HEK293 (cell line): Measurements from ENCODE around the gene TOR1A.
A peak's percentile ranks its signal among the peaks of the same experiment; 100 is the strongest.

Source experiments
- FEZF1 ChIP-seq: fragments of 450-650 bp; formaldehyde crosslinking; IDR thresholded peaks from 2 replicates; pipeline ENCODE4 v1.5.1; 2016; ENCODE audit warnings: missing biosample characterization, missing genetic modification characterization
- HIC1 ChIP-seq: fragments of 450-650 bp; formaldehyde crosslinking; IDR thresholded peaks from 2 replicates; pipeline ENCODE4 v1.5.1; 2016; ENCODE audit warnings: missing biosample characterization, missing genetic modification characterization
- HOXA7 ChIP-seq: sonication (generic); formaldehyde crosslinking; IDR thresholded peaks from 2 replicates; pipeline ENCODE4 v1.8.1; 2022; ENCODE audit warnings: missing genetic modification reagents, borderline replicate concordance
- IKZF3 ChIP-seq: fragments of 450-650 bp; IDR thresholded peaks from 2 replicates; pipeline ENCODE4 v1.5.0; 2018; ENCODE audit warnings: missing biosample characterization, mild to moderate bottlenecking, missing genetic modification characterization, moderate library complexity
- KLF10 ChIP-seq: fragments of 450-650 bp; IDR thresholded peaks from 2 replicates; pipeline ENCODE4 v1.5.1; 2018; ENCODE audit warnings: missing biosample characterization, mild to moderate bottlenecking, missing genetic modification characterization
- OSR2 ChIP-seq: fragments of 450-650 bp; formaldehyde crosslinking; IDR thresholded peaks from 2 replicates; pipeline ENCODE4 v1.5.1; 2016; ENCODE audit warnings: missing biosample characterization, missing genetic modification characterization
- REST ChIP-seq: fragments of 450-650 bp; formaldehyde crosslinking; IDR thresholded peaks from 2 replicates; pipeline ENCODE4 v1.5.1; 2016; ENCODE audit warnings: missing biosample characterization, missing genetic modification characterization
- YY1 ChIP-seq: fragments of 450-650 bp; formaldehyde crosslinking; IDR thresholded peaks from 2 replicates; pipeline ENCODE4 v1.5.1; 2018; ENCODE audit warnings: missing biosample characterization, missing genetic modification characterization
- ZBTB20 ChIP-seq: fragments of 450-650 bp; formaldehyde crosslinking; IDR thresholded peaks from 2 replicates; pipeline ENCODE4 v1.5.1; 2016; ENCODE audit warnings: missing biosample characterization, missing genetic modification characterization
- ZFP37 ChIP-seq: fragments of 450-650 bp; formaldehyde crosslinking; IDR thresholded peaks from 2 replicates; pipeline ENCODE4 v1.5.1; 2016; ENCODE audit warnings: missing biosample characterization, missing genetic modification characterization
- ZNF132 ChIP-seq: fragments of 450-650 bp; formaldehyde crosslinking; IDR thresholded peaks from 2 replicates; pipeline ENCODE4 v1.5.1; 2017; ENCODE audit warnings: missing biosample characterization, missing genetic modification characterization, borderline replicate concordance
- ZNF146 ChIP-seq: fragments of 450-650 bp; formaldehyde crosslinking; IDR thresholded peaks from 2 replicates; pipeline ENCODE4 v1.5.1; 2016; ENCODE audit warnings: missing biosample characterization, missing genetic modification characterization
- ZNF223 ChIP-seq: fragments of 450-650 bp; formaldehyde crosslinking; IDR thresholded peaks from 2 replicates; pipeline ENCODE4 v1.5.1; 2016; ENCODE audit warnings: missing biosample characterization, missing genetic modification characterization
- ZNF24 ChIP-seq: fragments of 450-650 bp; formaldehyde crosslinking; IDR thresholded peaks from 2 replicates; pipeline ENCODE4 v1.5.1; 2016; ENCODE audit warnings: missing biosample characterization, missing genetic modification characterization
- ZNF248 ChIP-seq: fragments of 450-650 bp; formaldehyde crosslinking; IDR thresholded peaks from 2 replicates; pipeline ENCODE4 v1.5.1; 2017; ENCODE audit warnings: missing biosample characterization, missing genetic modification characterization
- ZNF391 ChIP-seq: fragments of 450-650 bp; formaldehyde crosslinking; IDR thresholded peaks from 2 replicates; pipeline ENCODE4 v1.5.1; 2016; ENCODE audit warnings: low read depth, missing biosample characterization, missing genetic modification characterization, borderline replicate concordance
- ZNF48 ChIP-seq: fragments of 450-650 bp; formaldehyde crosslinking; IDR thresholded peaks from 2 replicates; pipeline ENCODE4 v1.5.1; 2016; ENCODE audit warnings: missing biosample characterization, missing genetic modification characterization
- ZNF580 ChIP-seq: fragments of 450-650 bp; formaldehyde crosslinking; IDR thresholded peaks from 2 replicates; pipeline ENCODE4 v1.5.1; 2016; ENCODE audit warnings: missing biosample characterization, missing genetic modification characterization
- ZNF621 ChIP-seq: fragments of 450-650 bp; formaldehyde crosslinking; IDR thresholded peaks from 2 replicates; pipeline ENCODE4 v1.5.1; 2017; ENCODE audit warnings: missing biosample characterization, missing genetic modification characterization
- ZNF623 ChIP-seq: fragments of 450-650 bp; formaldehyde crosslinking; IDR thresholded peaks from 2 replicates; pipeline ENCODE4 v1.5.1; 2016; ENCODE audit warnings: missing biosample characterization, missing genetic modification characterization
- ZNF658 ChIP-seq: fragments of 450-650 bp; formaldehyde crosslinking; IDR thresholded peaks from 2 replicates; pipeline ENCODE4; 2016; ENCODE audit warnings: missing biosample characterization, missing genetic modification characterization
- ZNF792 ChIP-seq: fragments of 450-650 bp; formaldehyde crosslinking; IDR thresholded peaks from 2 replicates; pipeline ENCODE4 v1.5.1; 2016; ENCODE audit warnings: missing biosample characterization, missing genetic modification characterization
- TF ChIP-seq, protein P1 (sequence below): fragments of 450-650 bp; formaldehyde crosslinking; IDR thresholded peaks from 2 replicates; pipeline ENCODE4 v1.5.1; 2016; ENCODE audit warnings: missing biosample characterization, missing genetic modification characterization
- TF ChIP-seq, protein P2 (sequence below): sonication (generic); formaldehyde crosslinking; IDR thresholded peaks from 2 replicates; pipeline ENCODE4 v1.8.1; 2022; ENCODE audit warnings: mild to moderate bottlenecking, moderate library complexity, missing genetic modification reagents
- TF ChIP-seq, protein P3 (sequence below): fragments of 450-650 bp; formaldehyde crosslinking; IDR thresholded peaks from 2 replicates; pipeline ENCODE4 v1.5.1; 2016; ENCODE audit warnings: missing biosample characterization, missing genetic modification characterization

The TOR1A gene

GRCh38 chr9:129776938-129777768, 46.8 kb downstream of the TOR1A start (continued):
- TF ChIP-seq, protein P1, sequence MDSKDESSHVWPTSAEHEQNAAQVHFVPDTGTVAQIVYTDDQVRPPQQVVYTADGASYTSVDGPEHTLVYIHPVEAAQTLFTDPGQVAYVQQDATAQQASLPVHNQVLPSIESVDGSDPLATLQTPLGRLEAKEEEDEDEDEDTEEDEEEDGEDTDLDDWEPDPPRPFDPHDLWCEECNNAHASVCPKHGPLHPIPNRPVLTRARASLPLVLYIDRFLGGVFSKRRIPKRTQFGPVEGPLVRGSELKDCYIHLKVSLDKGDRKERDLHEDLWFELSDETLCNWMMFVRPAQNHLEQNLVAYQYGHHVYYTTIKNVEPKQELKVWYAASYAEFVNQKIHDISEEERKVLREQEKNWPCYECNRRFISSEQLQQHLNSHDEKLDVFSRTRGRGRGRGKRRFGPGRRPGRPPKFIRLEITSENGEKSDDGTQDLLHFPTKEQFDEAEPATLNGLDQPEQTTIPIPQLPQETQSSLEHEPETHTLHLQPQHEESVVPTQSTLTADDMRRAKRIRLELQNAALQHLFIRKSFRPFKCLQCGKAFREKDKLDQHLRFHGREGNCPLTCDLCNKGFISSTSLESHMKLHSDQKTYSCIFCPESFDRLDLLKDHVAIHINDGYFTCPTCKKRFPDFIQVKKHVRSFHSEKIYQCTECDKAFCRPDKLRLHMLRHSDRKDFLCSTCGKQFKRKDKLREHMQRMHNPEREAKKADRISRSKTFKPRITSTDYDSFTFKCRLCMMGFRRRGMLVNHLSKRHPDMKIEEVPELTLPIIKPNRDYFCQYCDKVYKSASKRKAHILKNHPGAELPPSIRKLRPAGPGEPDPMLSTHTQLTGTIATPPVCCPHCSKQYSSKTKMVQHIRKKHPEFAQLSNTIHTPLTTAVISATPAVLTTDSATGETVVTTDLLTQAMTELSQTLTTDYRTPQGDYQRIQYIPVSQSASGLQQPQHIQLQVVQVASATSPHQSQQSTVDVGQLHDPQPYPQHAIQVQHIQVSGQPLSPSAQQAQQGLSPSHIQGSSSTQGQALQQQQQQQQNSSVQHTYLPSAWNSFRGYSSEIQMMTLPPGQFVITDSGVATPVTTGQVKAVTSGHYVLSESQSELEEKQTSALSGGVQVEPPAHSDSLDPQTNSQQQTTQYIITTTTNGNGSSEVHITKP (tag by site-specific recombination), result peak; percentile 37; the same call in 1 of the 2 replicates
- TF ChIP-seq OSR2 (tag by site-specific recombination) (peak; percentile 65), ZNF223 (tag by site-specific recombination) (peak; percentile 99), ZNF146 (tag by site-specific recombination) (no peak), YY1 (tag by site-specific recombination) (no peak), HOXA7 (no peak), ZFP37 (tag by site-specific recombination) (peak; percentile 42; the same call in 1 of the 2 replicates), REST (tag by site-specific recombination) (no peak; the same call in 1 of the 2 replicates), ZNF391 (tag by site-specific recombination) (no peak), ZBTB20 (tag by site-specific recombination) (peak; percentile 75), ZNF658 (no peak), IKZF3 (tag by site-specific recombination) (peak; percentile 98), HIC1 (tag by site-specific recombination) (peak; percentile 74; the same call in 1 of the 2 replicates), ZNF623 (tag by site-specific recombination) (no peak), KLF10 (tag by site-specific recombination) (peak; percentile 31; the same call in 1 of the 2 replicates), ZNF248 (tag by site-specific recombination) (no peak), FEZF1 (tag by site-specific recombination) (peak; percentile 90), ZNF132 (no peak), ZNF24 (tag by site-specific recombination) (peak; percentile 55; the same call in 1 of the 2 replicates), ZNF48 (tag by site-specific recombination) (no peak), ZNF621 (tag by site-specific recombination) (no peak), ZNF792 (tag by site-specific recombination) (no peak), ZNF580 (tag by site-specific recombination) (no peak)
- TF ChIP-seq, protein P2, sequence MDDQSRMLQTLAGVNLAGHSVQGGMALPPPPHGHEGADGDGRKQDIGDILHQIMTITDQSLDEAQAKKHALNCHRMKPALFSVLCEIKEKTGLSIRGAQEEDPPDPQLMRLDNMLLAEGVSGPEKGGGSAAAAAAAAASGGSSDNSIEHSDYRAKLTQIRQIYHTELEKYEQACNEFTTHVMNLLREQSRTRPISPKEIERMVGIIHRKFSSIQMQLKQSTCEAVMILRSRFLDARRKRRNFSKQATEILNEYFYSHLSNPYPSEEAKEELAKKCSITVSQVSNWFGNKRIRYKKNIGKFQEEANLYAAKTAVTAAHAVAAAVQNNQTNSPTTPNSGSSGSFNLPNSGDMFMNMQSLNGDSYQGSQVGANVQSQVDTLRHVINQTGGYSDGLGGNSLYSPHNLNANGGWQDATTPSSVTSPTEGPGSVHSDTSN (CRISPR knock-in tag), result no peak
- TF ChIP-seq, protein P3, sequence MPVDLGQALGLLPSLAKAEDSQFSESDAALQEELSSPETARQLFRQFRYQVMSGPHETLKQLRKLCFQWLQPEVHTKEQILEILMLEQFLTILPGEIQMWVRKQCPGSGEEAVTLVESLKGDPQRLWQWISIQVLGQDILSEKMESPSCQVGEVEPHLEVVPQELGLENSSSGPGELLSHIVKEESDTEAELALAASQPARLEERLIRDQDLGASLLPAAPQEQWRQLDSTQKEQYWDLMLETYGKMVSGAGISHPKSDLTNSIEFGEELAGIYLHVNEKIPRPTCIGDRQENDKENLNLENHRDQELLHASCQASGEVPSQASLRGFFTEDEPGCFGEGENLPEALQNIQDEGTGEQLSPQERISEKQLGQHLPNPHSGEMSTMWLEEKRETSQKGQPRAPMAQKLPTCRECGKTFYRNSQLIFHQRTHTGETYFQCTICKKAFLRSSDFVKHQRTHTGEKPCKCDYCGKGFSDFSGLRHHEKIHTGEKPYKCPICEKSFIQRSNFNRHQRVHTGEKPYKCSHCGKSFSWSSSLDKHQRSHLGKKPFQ, result no peak
